CD14-positive monocyte (primary cell): ENCODE results near the gene OR8B3. TPM values are rescaled to one million over a fixed set of nuclear protein-coding genes. Genes with fewer than 3 reads are reported as not detected.

Source experiments
- DNase-seq, 3 donors: peaks; one replicate each; pipeline ENCODE4 v3.0.0-alpha.2; 2011 to 2022
- H2AFZ ChIP-seq: 2 replicates; pipeline ENCODE4 v1.6.0; 2012; ENCODE audit warnings: mild to moderate bottlenecking, low read depth, low read length, inconsistent platforms; ENCODE audit not compliant: insufficient read depth, poor library complexity, severe bottlenecking
- H3K27ac ChIP-seq, 2 donors: 1 replicate in 1 of 2; 2 replicates in 1 of 2; pipeline ENCODE4 v1.5.1; 2012 to 2013; ENCODE audit warnings: low read length in 2 of 2, control low read depth in 1 of 2, inconsistent platforms in 1 of 2, low read depth in 1 of 2, mild to moderate bottlenecking in 1 of 2
- H3K27me3 ChIP-seq, 2 donors: one replicate each; pipeline versions ENCODE4 v1.6.0 to v1.6.1; 2011 to 2013; ENCODE audit warnings: low read length in 2 of 2; ENCODE audit not compliant: control insufficient read depth in 2 of 2, insufficient read depth in 2 of 2
- H3K36me3 ChIP-seq, 2 donors: replicated peaks in 1 of 2; 1 replicate in 1 of 2; 2 replicates in 1 of 2; pipeline versions ENCODE4 v1.5.1 to v1.6.1; 2012 to 2013; ENCODE audit warnings: low read length in 2 of 2, control low read depth in 1 of 2, inconsistent platforms in 1 of 2, mild to moderate bottlenecking in 1 of 2; ENCODE audit not compliant: insufficient read depth in 2 of 2, control insufficient read depth in 1 of 2
- H3K4me1 ChIP-seq, 2 donors: 1 replicate in 1 of 2; 2 replicates in 1 of 2; pipeline versions ENCODE4 v1.5.1 to v1.6.1; 2012 to 2013; ENCODE audit warnings: low read length in 2 of 2, control low read depth in 1 of 2, inconsistent platforms in 1 of 2, mild to moderate bottlenecking in 1 of 2, moderate library complexity in 1 of 2; ENCODE audit not compliant: insufficient read depth in 2 of 2, control insufficient read depth in 1 of 2
- H3K4me2 ChIP-seq: replicated peaks from 2 replicates; pipeline ENCODE3; 2012; ENCODE audit warnings: low read length, moderate library complexity, mild to moderate bottlenecking; ENCODE audit not compliant: poor library complexity, severe bottlenecking; ENCODE audit errors: extremely low read depth
- H3K4me3 ChIP-seq, 3 experiments: fragments of 200-600 bp in 1 of 3; sonication (generic) in 1 of 3; replicated peaks in 1 of 3; 1 replicate in 2 of 3; 2 replicates in 1 of 3; pipeline ENCODE4 v1.5.1; 2011 to 2013; ENCODE audit warnings: low read length in 3 of 3, mild to moderate bottlenecking in 3 of 3, control low read depth in 2 of 3, low read depth in 2 of 3, inconsistent platforms in 1 of 3, moderate library complexity in 1 of 3
- H3K79me2 ChIP-seq: 2 replicates; pipeline ENCODE4 v1.6.0; 2012; ENCODE audit warnings: mild to moderate bottlenecking, control low read depth, inconsistent platforms, low read length, moderate library complexity; ENCODE audit not compliant: insufficient read depth
- H3K9ac ChIP-seq: 2 replicates; pipeline ENCODE4 v1.6.0; 2017; ENCODE audit warnings: low read length, mild to moderate bottlenecking; ENCODE audit not compliant: insufficient read depth, poor library complexity, severe bottlenecking
- H3K9me3 ChIP-seq, 2 donors: replicated peaks in 1 of 2; 1 replicate in 1 of 2; 2 replicates in 1 of 2; pipeline versions ENCODE4 v1.5.1 to v1.6.1; 2012 to 2013; ENCODE audit warnings: low read length in 2 of 2, control low read depth in 1 of 2; ENCODE audit not compliant: control insufficient read depth in 1 of 2, insufficient read depth in 1 of 2
- H4K20me1 ChIP-seq: 2 replicates; pipeline ENCODE4 v1.6.0; 2012; ENCODE audit warnings: mild to moderate bottlenecking, low read length, control low read depth, moderate library complexity; ENCODE audit not compliant: insufficient read depth
- H3K27ac Mint-ChIP-seq, 7 donors: one replicate each; pipeline ENCODE4 v1.8.0; 2020; ENCODE audit warnings: mild to moderate bottlenecking in 7 of 7, mixed read lengths in 7 of 7, moderate library complexity in 6 of 7, inconsistent platforms in 2 of 7
- H3K27me3 Mint-ChIP-seq, 3 donors: one replicate each; pipeline ENCODE4 v1.8.0; 2021 to 2022; ENCODE audit warnings: low read depth in 3 of 3, mild to moderate bottlenecking in 3 of 3, mixed read lengths in 3 of 3, moderate library complexity in 3 of 3, inconsistent platforms in 1 of 3
- H3K36me3 Mint-ChIP-seq, 2 donors: one replicate each; pipeline ENCODE4 v1.8.0; 2020; ENCODE audit warnings: mixed read lengths in 2 of 2, inconsistent platforms in 1 of 2, mild to moderate bottlenecking in 1 of 2
- H3K4me1 Mint-ChIP-seq: one replicate; pipeline ENCODE4 v1.8.0; 2020; ENCODE audit warnings: mild to moderate bottlenecking, mixed read lengths
- H3K4me3 Mint-ChIP-seq, 2 donors: one replicate each; pipeline ENCODE4 v1.8.0; 2020; ENCODE audit warnings: mild to moderate bottlenecking in 2 of 2, mixed read lengths in 2 of 2, moderate library complexity in 1 of 2
- H3K9me3 Mint-ChIP-seq, 7 donors: one replicate each; pipeline ENCODE4 v1.8.0; 2020 to 2022; ENCODE audit warnings: mixed read lengths in 7 of 7, mild to moderate bottlenecking in 6 of 7, moderate library complexity in 6 of 7, inconsistent platforms in 2 of 7
- CTCF ChIP-seq: fragments of 200-600 bp; IDR thresholded peaks from one replicate; pipeline ENCODE4 v1.8.0; 2022; ENCODE audit warnings: antibody characterized with exemption, mild to moderate bottlenecking
- WGBS: methylation state at CpG from one replicate; pipeline ENCODE4 v1.1.5; 2013; ENCODE audit warnings: missing lambda C conversion rate; ENCODE audit not compliant: insufficient coverage; 5-methylcytosine and 5-hydroxymethylcytosine counted together
- intact Hi-C, 2 donors: fragments of 100-400 bp; cut with micrococcal nuclease; formaldehyde crosslinking; loops; one replicate each; pipeline versions ENCODE4 v1.15.0 to v1.15.1; 2023
- polyA plus RNA-seq, 3 donors: library from polyadenylated mRNA; depleted of rRNA in 1 of 3; unstranded in 2 of 3; stranded (reverse) in 1 of 3; fragments of 300-500 nt in 2 of 3; fragments of >200 nt in 1 of 3; fragmentation: Illumina TruSeq in 2 of 3; gene quantifications; 1 replicate in 2 of 3; 2 replicates in 1 of 3; pipeline ENCODE4 v1.2.3, GENCODE V29; 2012 to 2021

The OR8B3 gene
- polyA plus RNA-seq, 3 donors, result not detected

- Histone ChIP-seq H3K27me3 (peaks cover 0 to 2% of the 10 kb centered on the region in 2 donors), H3K36me3 (no peaks in the 10 kb centered on the region), H3K9me3 (no peaks in the 10 kb centered on the region), H3K27ac (no peak overlapping the region), H3K4me3 (no peak overlapping the region), H3K4me1 (no peaks in the 10 kb centered on the region), H3K4me2 (no peak overlapping the region), H2AFZ (no peak overlapping the region), H3K9ac (no peak overlapping the region), H3K79me2 (no peaks in the 10 kb centered on the region), H4K20me1 (no peaks in the 10 kb centered on the region)
- Mint-ChIP-seq H3K27me3 (peaks cover 0 to 12% (median 6%) of the 10 kb centered on the region in 3 donors), H3K9me3 (no peaks in the 10 kb centered on the region), H3K4me1 (no peaks in the 10 kb centered on the region), H3K36me3 (no peaks in the 10 kb centered on the region), H3K27ac (no peak overlapping the region), H3K4me3 (no peak overlapping the region)
- WGBS, result no CpG with 5 or more reads among the region's 5 CpGs
- intact Hi-C loops, result loop anchor here in 1 of 2 donors (10.0 kb wide), 2 partner anchors 341 to 429 kb away; no protein-coding TSS in a partner anchor
- peak in 1 of 3 donors; percentile 10 for DNase-seq
- TF ChIP-seq CTCF, result peak; percentile 86
These were observed 16.6 kb upstream of the OR8B3 start for GRCh38 chr11:124415356-124415923.

GRCh38 chr11:124409906-124410305 lies 11.1 kb upstream of the OR8B3 start:
- H3K4me3 Mint-ChIP-seq, result no peak overlapping the region
- Histone ChIP-seq H4K20me1 (no peaks in the 10 kb centered on the region), H3K27ac (no peak overlapping the region), H2AFZ (no peak overlapping the region), H3K79me2 (no peaks in the 10 kb centered on the region), H3K4me1 (no peaks in the 10 kb centered on the region), H3K4me2 (no peak overlapping the region), H3K9me3 (no peaks in the 10 kb centered on the region), H3K36me3 (no peaks in the 10 kb centered on the region), H3K4me3 (no peak overlapping the region), H3K9ac (no peak overlapping the region), H3K27me3 (no peaks in the 10 kb centered on the region)
- no peak for DNase-seq
- H3K27me3 Mint-ChIP-seq, result peaks cover 5 to 11% (median 10%) of the 10 kb centered on the region in 3 donors
- no peak for TF ChIP-seq CTCF
- peaks cover 7% of the 10 kb centered on the region for H3K4me1 Mint-ChIP-seq
- no peaks in the 10 kb centered on the region for H3K36me3 Mint-ChIP-seq
- intact Hi-C loops, result loop anchor here in 1 of 2 donors (10.0 kb wide), 2 partner anchors 335 to 435 kb away; no protein-coding TSS in a partner anchor
- peak overlapping the region in 1 of 7 donors; percentile 1 for H3K27ac Mint-ChIP-seq
- 83% methylated on average over 2 of the region's 7 CpGs for WGBS
- H3K9me3 Mint-ChIP-seq, result no peaks in the 10 kb centered on the region
